NCI-H2171 treated with DMSO at 0.1 percent for 48 hours (cell line): ENCODE data around the gene ANKRD40.
A peak's percentile ranks its signal among the peaks of the same experiment; 100 is the strongest.

ENCODE experiments used
- DNase-seq: peaks from one replicate; lab custom pipeline; 2025; lab: John Stamatoyannopoulos, UW

Gene ANKRD40

DNA sequence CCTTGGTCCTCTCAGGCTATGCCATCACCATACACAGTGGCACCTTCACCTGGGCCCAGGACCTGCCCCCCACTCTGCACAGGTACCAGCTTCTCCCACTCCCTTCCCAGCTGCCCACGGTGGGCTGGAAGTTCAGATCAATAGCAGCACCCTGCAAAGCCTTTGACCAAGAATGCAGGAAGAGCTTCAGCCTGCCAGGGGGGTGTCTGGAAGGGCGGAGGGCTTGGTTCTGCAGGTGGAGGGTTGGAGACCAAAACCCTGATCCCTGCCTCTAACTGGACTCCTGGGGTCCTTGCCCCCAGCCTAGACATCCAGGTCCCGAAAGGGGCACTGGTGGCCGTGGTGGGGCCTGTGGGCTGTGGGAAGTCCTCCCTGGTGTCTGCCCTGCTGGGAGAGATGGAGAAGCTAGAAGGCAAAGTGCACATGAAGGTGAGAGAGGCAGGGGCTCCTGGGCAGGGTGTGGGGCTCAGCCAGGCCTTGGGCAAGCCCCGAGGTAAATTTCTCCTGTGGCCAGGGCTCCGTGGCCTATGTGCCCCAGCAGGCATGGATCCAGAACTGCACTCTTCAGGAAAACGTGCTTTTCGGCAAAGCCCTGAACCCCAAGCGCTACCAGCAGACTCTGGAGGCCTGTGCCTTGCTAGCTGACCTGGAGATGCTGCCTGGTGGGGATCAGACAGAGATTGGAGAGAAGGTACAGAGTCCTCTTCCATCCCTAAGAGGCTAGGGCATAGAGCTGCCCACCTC lies 38.7 kb downstream of the ANKRD40 start:
- no peak for DNase-seq

GRCh38 chr17:50668025-50668837 lies 39.5 kb downstream of the ANKRD40 start:
- DNase-seq: no peak

- DNase-seq: no peak
These were observed 40.3 kb downstream of the ANKRD40 start for GRCh38 chr17:50667259-50668024.

GRCh38 chr17:50666316-50666715 lies 41.4 kb downstream of the ANKRD40 start:
- no peak for DNase-seq

- DNase-seq: no peak
These were observed 41.9 kb downstream of the ANKRD40 start for GRCh38 chr17:50665838-50666237.

DNA sequence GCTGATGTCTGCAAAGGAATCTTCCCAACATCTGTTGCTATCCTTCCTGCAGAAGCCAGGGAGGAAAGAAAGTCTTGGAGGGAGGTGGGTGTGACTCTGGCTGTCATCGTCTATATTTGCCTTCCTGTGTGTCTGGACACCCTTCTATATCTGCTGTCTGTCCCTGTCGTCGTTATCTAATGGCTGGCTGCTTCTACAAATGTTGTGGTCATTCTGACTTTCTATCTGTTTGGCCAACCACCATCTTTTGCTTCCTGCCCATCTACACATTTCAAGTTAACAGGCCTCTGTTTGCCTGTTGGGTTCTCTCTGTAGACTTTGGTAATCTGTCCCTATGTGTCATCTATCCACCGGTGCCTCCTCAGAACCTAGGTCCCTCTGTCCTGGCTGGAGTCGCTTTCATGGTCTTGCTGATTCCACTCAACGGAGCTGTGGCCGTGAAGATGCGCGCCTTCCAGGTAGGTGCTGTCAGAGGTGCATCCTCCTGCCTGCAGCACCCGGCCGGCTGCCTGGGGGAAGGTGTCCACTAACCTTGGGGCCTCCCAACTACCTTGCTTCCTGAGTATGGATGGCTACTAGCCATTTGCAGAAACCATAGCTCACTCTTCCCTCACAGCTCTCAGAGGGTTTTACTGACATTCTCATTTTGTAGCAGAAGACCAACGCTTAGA lies 42.8 kb downstream of the ANKRD40 start:
- no peak for DNase-seq

GRCh38 chr17:50663812-50664374 lies 43.8 kb downstream of the ANKRD40 start:
- no peak for DNase-seq

- no peak for DNase-seq
These were observed 45.0 kb downstream of the ANKRD40 start for GRCh38 chr17:50662632-50663225.

- peak; percentile 81 for DNase-seq
These were observed 45.8 kb downstream of the ANKRD40 start for GRCh38 chr17:50661795-50662391.

GRCh38 chr17:50661348-50661747 lies 46.4 kb downstream of the ANKRD40 start:
- peak; percentile 75 for DNase-seq

GRCh38 chr17:50660887-50661345 lies 46.8 kb downstream of the ANKRD40 start:
- DNase-seq: no peak

- peak; percentile 18 for DNase-seq
These were observed 47.5 kb downstream of the ANKRD40 start for GRCh38 chr17:50660042-50660886.

- no peak for DNase-seq
These were observed 48.5 kb downstream of the ANKRD40 start for GRCh38 chr17:50659179-50659578.

DNA sequence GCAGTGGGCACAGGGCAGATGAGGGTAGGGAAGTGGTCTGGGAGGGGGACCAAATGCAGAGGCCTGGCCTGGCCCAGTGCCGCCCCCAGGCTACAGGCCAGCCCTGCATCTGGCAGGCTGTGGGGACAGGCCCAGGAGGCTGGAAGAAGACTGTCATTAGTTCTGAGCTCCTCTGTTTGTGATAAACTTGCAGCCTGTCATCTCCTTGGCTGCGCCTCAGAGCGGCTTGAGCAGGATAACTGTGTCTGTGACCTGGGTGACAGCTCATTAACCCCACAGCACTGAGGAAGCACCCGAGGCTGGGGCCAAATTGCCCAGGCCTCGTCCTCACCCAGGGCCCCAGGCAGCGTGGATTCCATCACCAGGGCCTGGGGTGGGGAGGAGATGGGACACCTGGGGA lies 49.1 kb downstream of the ANKRD40 start:
- DNase-seq: no peak

DNA sequence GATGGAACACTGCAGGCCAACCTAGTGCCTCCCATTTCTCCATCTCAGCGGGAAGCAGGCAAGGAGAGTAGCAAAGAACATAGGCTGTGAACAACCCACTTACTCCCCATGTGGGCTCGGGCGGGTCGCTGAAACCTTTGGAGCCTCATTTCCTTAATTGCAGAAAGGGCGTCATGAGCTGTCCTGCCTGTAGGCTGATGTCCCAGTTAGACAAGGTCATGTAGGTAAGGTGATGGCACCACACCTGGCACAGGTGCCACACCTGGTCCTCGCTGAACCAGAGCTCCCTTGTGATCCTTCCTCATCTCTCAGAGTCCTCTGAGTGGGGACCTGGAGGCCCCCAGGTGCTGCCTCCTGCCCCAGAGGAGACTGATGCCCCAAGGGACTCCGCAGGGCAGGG lies 50.1 kb downstream of the ANKRD40 start:
- DNase-seq: no peak

DNA sequence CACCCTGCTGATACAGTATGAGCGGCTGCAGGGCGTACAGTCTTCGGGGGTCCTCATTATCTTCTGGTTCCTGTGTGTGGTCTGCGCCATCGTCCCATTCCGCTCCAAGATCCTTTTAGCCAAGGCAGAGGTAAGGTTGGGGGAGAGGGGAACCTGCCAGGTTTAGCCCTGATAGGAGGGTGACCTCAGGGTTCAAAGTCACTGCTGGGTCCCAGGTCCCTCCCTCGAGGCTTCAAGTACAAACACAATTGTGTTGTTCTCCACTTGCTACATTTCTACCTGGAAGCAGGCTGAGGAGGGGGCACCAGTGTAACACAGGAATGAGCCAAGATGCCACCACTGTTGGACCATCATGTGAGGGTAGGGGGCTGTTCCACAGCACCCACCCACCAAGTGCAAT lies 50.7 kb downstream of the ANKRD40 start:
- no peak for DNase-seq

DNA sequence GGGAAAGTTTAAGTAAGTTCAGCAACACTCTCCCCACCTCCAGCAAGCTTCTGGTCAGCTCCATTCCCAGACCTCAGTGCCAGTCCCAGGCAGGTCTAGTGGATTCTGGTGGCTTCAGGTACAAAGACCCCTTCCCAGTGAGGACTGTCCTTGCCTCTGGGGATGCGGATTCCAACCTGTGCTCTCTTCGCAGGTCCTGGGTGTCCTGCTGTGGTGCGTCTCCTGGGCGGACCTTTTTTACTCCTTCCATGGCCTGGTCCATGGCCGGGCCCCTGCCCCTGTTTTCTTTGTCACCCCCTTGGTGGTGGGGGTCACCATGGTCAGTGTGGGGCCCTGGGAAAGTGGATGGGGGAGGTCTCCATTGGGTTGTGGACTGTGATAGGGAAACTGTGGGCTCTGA lies 51.2 kb downstream of the ANKRD40 start:
- DNase-seq: no peak

DNA sequence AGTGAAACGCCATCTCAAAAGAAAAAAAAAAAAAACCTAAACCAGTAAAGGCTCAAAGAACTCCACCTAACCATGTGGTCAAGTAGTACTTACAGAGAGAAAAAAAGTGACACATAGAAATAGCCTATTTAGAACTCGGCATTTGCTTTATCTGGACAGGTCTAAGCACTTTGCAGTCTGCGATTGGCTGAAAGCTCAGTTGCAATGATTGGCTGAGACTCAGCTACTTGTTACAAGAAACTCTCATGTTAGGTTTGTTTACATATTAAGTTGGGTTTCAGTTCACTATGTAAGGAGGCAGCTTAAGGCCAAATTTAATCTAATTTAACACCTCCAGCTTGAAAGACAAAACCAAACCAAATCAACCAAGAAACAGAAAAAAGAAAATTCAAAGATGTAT lies 54.0 kb downstream of the ANKRD40 start:
- DNase-seq: no peak

DNA sequence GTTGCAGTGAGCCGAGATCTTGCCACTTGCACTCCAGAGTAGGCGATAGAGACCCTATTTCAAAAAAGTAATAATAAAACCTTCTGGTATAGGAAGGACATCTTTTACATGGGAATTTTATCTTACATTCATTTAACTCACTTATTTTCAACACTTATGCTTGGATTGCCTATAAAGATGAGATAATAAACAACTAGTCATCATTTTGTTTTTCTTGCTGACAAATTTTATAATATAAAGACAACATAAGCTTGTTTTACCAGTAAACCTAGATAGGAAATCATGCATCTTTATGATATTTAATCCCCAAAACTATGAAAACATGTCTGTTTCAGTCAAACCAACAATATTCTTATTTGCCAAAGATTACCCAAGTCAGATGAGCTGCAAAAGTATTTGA lies 56.1 kb downstream of the ANKRD40 start:
- no peak for DNase-seq
